CD4-positive, alpha-beta T cell treated with Interleukin-1 beta for 1 hour (primary cell): ENCODE results near the gene PRDX5.

Experiments
- DNase-seq, 2 donors: peaks; one replicate each; pipeline ENCODE4 v3.0.0-alpha.2; 2020 to 2022

The PRDX5 gene

GRCh38 chr11:64317961-64318765 lies at the start of gene PRDX5:
PRDX5 (plus strand) TSS chr11:64318121; CDS start chr11:64318216, 95 bp downstream.
- DNase-seq, result peak; percentile 97 to 98

GRCh38 chr11:64268893-64269539 lies 48.9 kb upstream of the PRDX5 start:
- peak; percentile 37 to 55 for DNase-seq

GRCh38 chr11:64269540-64270220 lies 48.2 kb upstream of the PRDX5 start:
- DNase-seq, result peak; percentile 97 to 98

- DNase-seq, result no peak
Observed at GRCh38 chr11:64275031-64275800, 42.7 kb upstream of the PRDX5 start.

GRCh38 chr11:64275841-64276240 lies 42.1 kb upstream of the PRDX5 start:
- DNase-seq, result no peak

GRCh38 chr11:64276653-64277431 lies 41.1 kb upstream of the PRDX5 start:
- no peak for DNase-seq

- DNase-seq, result no peak
Observed at GRCh38 chr11:64278576-64279190, 39.2 kb upstream of the PRDX5 start.

GRCh38 chr11:64281957-64282770 lies 35.8 kb upstream of the PRDX5 start:
- no peak for DNase-seq

- no peak for DNase-seq
Observed at GRCh38 chr11:64283092-64283491, 34.8 kb upstream of the PRDX5 start.

GRCh38 chr11:64284048-64284961 lies 33.6 kb upstream of the PRDX5 start, which contains the start of gene BAD:
BAD (minus strand) TSS chr11:64284665; CDS start chr11:64284368, 297 bp downstream.
- peak; percentile 95 to 96 for DNase-seq

- DNase-seq, result peak; percentile 90 to 92
Observed at GRCh38 chr11:64284962-64285884, 32.7 kb upstream of the PRDX5 start, which contains the start of gene GPR137. GPR137 (plus strand) TSS chr11:64285848; CDS start chr11:64286525, 677 bp downstream.

GRCh38 chr11:64285885-64286800 lies 31.8 kb upstream of the PRDX5 start:
- DNase-seq, result peak; percentile 23 to 32

GRCh38 chr11:64286801-64287159 lies 31.1 kb upstream of the PRDX5 start:
- DNase-seq, result no peak

GRCh38 chr11:64287676-64288352 lies 30.1 kb upstream of the PRDX5 start:
- no peak for DNase-seq

- DNase-seq, result no peak
Observed at GRCh38 chr11:64288353-64288750, 29.6 kb upstream of the PRDX5 start.

- no peak for DNase-seq
Observed at GRCh38 chr11:64289002-64289564, 28.8 kb upstream of the PRDX5 start.
